Suppressor macrophage treated with lipopolysaccharide for 1 hour (primary cell): ENCODE results near the gene HLA-DMB.
"Not testable (repeated sequence)": the region's sequence is repeated elsewhere in the genome, so short reads cannot be mapped to it uniquely, and the experiment has no call there.

Experiments used
- DNase-seq, 3 donors: peaks; one replicate each; pipeline ENCODE4 v3.0.0-alpha.2; 2020 to 2022

HLA-DMB gene

DNA sequence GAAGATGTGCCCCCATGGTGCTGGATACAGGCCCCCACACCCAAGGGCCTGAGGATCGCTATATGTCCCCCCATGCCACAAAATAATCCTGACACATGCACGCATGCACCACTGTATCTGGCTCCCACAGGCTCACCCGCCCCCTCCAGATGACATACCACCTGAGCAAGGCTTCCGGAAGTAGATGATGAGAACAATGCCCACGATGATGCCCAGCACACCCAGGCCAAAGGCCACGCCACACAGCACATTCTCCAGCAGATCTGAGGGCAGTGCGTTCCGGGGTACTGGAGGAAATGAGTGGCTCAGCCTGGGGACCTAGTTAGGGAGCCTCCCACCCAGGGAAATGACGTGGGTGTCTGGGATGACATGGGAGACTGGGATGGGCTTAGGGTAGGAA, 8.3 kb upstream of the HLA-DMB start:
- no peak for DNase-seq

GRCh38 chr6:32947552-32948465, 7.0 kb upstream of the HLA-DMB start:
- peak; percentile 58 to 61 (median 60) for DNase-seq

- DNase-seq, result no peak
These were observed 6.1 kb upstream of the HLA-DMB start for GRCh38 chr6:32946893-32947292.

DNA sequence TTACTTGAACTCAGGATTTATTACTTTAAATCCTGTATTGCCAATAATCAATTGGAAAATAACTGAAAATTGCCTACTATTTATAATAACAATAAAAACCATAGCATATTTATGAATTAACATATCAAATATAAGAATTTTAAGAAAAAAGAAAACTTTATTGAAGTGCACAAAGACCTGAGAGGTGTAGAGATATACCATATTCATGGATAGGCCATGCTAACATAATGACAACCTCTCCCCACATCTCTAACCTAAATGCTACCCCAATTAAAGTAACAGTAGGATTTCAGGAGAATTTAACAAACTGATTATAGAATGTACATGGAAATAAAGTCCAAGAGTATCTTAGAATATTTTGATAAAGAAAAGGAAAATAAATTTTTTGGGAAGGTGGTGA, 5.1 kb upstream of the HLA-DMB start:
- no peak for DNase-seq

GRCh38 chr6:32945108-32945760, 4.4 kb upstream of the HLA-DMB start:
- peak; percentile 70 to 76 (median 75) for DNase-seq

- DNase-seq, result peak; percentile 84 to 90 (median 88)
These were observed 3.2 kb upstream of the HLA-DMB start for GRCh38 chr6:32943864-32944649.

DNA sequence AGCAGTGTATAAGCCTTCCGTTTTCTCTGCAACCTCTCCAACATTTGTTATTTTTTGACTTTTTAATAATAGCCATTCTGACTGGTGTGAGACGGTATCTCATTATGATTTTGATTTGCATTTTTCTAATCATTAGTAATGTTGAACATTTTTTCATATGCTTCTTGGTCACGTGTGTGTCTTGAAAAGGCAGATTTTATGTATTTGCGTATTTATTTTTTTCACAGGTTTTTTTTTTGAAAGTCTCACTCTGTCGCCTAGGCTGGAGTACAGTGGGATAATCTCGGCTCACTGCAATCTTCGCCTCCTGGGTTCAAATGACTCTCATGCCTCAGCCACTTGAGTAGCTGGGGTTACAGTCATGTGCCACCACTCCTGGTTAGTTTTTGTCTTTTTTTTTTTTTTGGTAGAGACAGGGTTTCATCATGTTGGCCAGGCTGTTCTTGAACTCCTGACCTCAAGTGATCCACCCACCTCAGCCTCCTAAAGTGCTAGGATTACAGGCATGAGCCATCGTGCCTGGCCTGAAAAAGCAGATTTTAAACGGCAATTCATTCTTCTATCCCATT, 1.8 kb upstream of the HLA-DMB start:
- DNase-seq, result not testable (repeated sequence)

GRCh38 chr6:32941214-32941768, 463 bp upstream of the HLA-DMB start:
- DNase-seq, result peak; percentile 62 to 70 (median 69)

GRCh38 chr6:32938494-32938893, 2.3 kb downstream of the HLA-DMB start:
- no peak for DNase-seq

GRCh38 chr6:32937230-32937633, 3.6 kb downstream of the HLA-DMB start:
- peak; percentile 65 to 71 (median 69) for DNase-seq

GRCh38 chr6:32936239-32937152, 4.3 kb downstream of the HLA-DMB start:
- DNase-seq, result peak; percentile 65 to 74 (median 69)

DNA sequence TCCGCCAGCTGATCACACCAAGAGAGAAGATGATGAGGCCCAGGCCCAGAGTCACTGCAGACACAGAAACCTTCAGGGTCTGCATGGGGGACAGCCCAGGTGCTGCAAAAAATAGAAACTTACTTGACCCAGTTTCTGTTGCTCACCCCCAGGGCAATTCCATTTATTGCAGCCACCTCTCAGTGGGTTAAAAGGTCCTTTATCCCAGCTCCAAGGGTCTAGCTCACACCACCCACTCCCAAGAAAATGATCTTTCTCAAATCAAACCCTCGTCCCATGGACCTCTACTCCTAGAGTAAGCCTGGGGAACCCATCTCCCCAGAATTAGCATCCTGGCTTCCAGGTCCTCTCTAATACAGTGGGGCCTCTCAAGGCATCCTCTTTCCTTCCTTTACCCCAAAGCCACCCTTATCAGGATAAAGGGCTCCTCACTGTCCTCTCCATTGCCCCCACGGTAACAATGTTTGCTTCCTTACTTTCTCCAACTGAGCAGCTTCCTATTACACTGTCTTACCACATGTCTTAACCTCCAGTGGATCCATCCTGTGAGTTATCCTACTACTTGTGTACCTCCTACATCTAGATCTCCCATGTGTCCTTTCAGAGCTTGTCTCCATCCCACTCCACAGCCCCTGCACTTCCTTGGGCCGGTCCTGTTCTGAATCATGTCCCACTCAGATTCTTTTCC, 5.1 kb downstream of the HLA-DMB start:
- no peak for DNase-seq

DNA sequence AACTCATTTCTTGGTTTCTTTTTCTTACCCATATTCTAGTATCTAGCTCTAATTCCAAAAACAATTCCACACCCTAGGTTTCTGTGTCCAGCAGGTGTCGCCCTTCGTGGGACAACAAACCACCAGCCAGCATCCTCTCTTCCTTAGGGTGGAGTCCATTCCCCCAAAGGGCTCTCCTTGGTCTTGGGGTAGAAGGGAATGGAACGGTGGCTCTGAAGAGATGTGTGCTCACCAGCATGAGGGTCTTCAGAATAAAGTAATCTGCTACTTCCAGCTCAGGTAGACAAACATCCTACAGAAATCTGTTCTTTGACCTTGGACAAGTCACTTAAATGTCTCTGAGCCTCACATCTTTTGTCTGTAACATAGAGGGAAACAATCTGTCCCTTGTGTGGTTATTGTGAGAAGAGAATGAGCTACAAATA, 7.2 kb downstream of the HLA-DMB start:
- DNase-seq, result peak; percentile 86 to 89 (median 88)

DNA sequence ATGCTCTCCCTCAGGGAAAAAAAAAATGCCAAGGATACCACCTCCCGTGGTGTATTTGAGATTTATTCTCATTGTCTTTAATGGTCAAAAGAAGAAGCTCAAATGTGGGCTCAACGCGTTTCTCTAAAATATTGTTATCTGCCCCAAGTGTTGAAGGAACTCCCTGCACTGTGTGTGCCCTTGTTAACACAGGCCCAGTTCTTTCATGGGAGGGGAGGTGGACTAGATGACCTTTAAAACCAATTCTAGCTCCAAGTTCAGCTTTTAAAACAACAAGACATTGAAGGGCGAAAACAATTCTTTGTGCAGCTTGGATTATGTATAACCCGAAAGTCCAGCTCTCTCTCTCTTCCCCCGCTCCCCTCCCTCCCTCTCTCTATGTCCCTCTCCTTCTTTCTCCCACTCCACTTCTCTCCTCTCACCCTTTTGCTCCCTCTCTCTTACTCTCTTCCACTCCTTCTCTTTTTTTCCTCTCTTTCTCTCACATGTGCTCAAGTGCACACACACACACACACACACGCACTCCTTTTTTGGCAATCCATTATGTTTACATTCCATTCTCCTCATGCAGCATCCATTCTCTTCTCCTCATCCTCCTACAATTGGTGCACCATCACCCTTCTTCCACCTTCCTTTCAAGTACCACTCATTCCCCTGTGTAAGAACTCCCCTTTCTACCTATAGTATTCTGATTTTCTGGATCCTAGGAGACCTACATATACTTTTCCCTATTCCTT, 8.5 kb downstream of the HLA-DMB start:
- no peak for DNase-seq

DNA sequence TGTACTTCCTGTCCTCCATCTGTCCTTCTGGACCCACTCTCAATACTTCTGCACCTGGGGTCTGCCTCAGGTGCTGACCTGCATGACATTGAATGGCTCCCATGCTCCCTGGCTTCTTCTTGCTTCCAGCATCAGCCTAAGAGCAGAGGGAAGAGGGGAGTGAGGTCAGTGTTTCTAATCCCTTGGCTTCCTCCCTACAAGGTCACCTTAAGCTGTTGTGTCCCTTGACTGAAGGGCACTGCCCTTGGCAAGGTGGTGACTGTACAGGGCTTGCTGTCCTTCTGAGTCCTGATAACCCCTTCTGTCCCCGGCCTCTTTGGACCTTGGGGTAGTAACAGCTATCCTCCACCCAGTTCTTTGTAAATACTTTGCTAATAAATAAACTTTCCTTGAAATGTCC, 9.6 kb downstream of the HLA-DMB start:
- no peak for DNase-seq

- DNase-seq, result no peak
These were observed 18.7 kb downstream of the HLA-DMB start for GRCh38 chr6:32922083-32922482.

- DNase-seq, result peak in 1 of 3 donors; percentile 41
These were observed 20.1 kb downstream of the HLA-DMB start for GRCh38 chr6:32920715-32921114.

DNA sequence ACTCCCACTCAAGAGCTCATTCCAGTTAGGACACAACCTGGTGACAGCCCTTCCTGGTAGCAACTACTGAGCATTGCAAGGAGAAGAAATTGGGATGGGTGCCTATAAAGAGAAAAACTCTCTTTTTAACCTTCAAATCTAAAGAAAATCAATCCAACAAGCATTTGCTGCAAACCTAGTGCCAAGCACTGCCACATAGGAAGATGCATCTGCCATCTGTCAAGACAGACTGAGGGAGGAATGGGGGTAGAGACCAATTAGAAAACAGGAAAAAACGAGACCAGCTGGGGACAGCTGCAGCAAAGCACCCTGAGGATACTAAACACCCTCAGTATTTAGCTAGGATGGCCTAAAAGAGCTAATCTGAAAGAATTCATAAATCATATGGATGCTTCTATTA, 27.9 kb downstream of the HLA-DMB start:
- DNase-seq, result no peak

DNA sequence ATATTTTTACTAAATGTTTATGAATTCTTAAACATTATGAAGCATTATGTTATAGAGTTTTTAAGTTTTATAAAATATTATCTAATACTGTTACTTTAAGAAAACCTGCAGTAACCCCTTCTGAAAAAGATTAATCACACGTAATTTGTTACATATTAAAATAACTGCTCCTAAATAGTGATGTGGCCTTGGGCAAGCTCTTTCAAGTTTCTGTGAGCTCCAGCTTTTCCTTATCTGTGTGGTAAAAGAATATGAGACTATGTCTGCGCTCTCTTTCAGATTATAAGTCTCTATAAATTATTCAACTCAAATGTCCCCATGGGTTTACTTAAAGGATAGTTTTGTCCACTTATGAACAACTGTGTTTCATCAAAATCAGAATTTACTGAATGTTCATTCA, 31.9 kb downstream of the HLA-DMB start:
- DNase-seq, result no peak

- DNase-seq, result no peak
These were observed 34.3 kb downstream of the HLA-DMB start for GRCh38 chr6:32906539-32906938.
